Forelimb muscle (tissue), 1 donor: ENCODE results near the gene ITSN1. TPM values are rescaled to one million over a fixed set of nuclear protein-coding genes. Genes with fewer than 3 reads are reported as not detected.
"Not testable (repeated sequence)": the region's sequence is repeated elsewhere in the genome, so short reads cannot be mapped to it uniquely, and the experiment has no call there.

Experiments used
- DNase-seq: peaks from one replicate; pipeline ENCODE4 v3.0.0-alpha.2; 2013; ENCODE audit warnings: low read depth
- polyA plus RNA-seq: library from polyadenylated mRNA; unstranded; fragments of 120-200 nt; gene quantifications from one replicate; pipeline ENCODE4 v1.2.1, GENCODE V29; 2013; ENCODE audit not compliant: insufficient read length

Gene ITSN1
- polyA plus RNA-seq, 1 donor, result 32.7 TPM

GRCh38 chr21:33650929-33651509 is 8.7 kb downstream of the ITSN1 start:
- no peak for DNase-seq

- no peak for DNase-seq
Observed at GRCh38 chr21:33651965-33652680, 9.8 kb downstream of the ITSN1 start.

GRCh38 chr21:33654412-33654811 is 12.1 kb downstream of the ITSN1 start:
- no peak for DNase-seq

- no peak for DNase-seq
Observed at GRCh38 chr21:33655588-33656221, 13.4 kb downstream of the ITSN1 start.

- DNase-seq, result no peak
Observed at GRCh38 chr21:33657124-33657820, 15.0 kb downstream of the ITSN1 start.

GRCh38 chr21:33658919-33659567 is 16.7 kb downstream of the ITSN1 start:
- DNase-seq, result no peak

GRCh38 chr21:33659568-33659949 is 17.3 kb downstream of the ITSN1 start:
- no peak for DNase-seq

- DNase-seq, result no peak
Observed at GRCh38 chr21:33660406-33660805, 18.1 kb downstream of the ITSN1 start.

- no peak for DNase-seq
Observed at GRCh38 chr21:33661146-33661545, 18.8 kb downstream of the ITSN1 start.

- no peak for DNase-seq
Observed at GRCh38 chr21:33662046-33662445, 19.7 kb downstream of the ITSN1 start.

GRCh38 chr21:33663241-33663640 is 20.9 kb downstream of the ITSN1 start:
- no peak for DNase-seq

GRCh38 chr21:33664135-33664534 is 21.8 kb downstream of the ITSN1 start:
- no peak for DNase-seq

GRCh38 chr21:33666153-33666552 is 23.9 kb downstream of the ITSN1 start:
- DNase-seq, result no peak

- no peak for DNase-seq
Observed at GRCh38 chr21:33667636-33668035, 25.3 kb downstream of the ITSN1 start.

- DNase-seq, result no peak
Observed at GRCh38 chr21:33668180-33668579, 25.9 kb downstream of the ITSN1 start.

GRCh38 chr21:33668620-33669019 is 26.3 kb downstream of the ITSN1 start:
- no peak for DNase-seq

- DNase-seq, result no peak
Observed at GRCh38 chr21:33670076-33670978, 28.0 kb downstream of the ITSN1 start.

GRCh38 chr21:33673473-33673872 is 31.2 kb downstream of the ITSN1 start:
- DNase-seq, result no peak

- DNase-seq, result no peak
Observed at GRCh38 chr21:33674226-33674625, 31.9 kb downstream of the ITSN1 start.

- DNase-seq, result not testable (repeated sequence)
Observed at GRCh38 chr21:33676666-33677065, 34.4 kb downstream of the ITSN1 start.

- DNase-seq, result no peak
Observed at GRCh38 chr21:33677450-33677849, 35.1 kb downstream of the ITSN1 start.
